GM12891 (cell line): Measurements from ENCODE around the gene FCAMR.

ENCODE experiments used
- PAX5 ChIP-seq: IDR thresholded peaks from 2 replicates; pipeline ENCODE4 v1.6.1; 2011; ENCODE audit warnings: low read length, moderate library complexity, mild to moderate bottlenecking; ENCODE audit not compliant: insufficient read depth, severe bottlenecking
- POLR2A ChIP-seq: IDR thresholded peaks from 2 replicates; pipeline ENCODE4 v1.6.1; 2011; ENCODE audit warnings: low read depth, low read length, control low read depth
- POLR2AphosphoS5 ChIP-seq: IDR thresholded peaks from 2 replicates; pipeline ENCODE4 v1.6.1; 2011; ENCODE audit warnings: low read depth, low read length, control low read depth
- POU2F2 ChIP-seq: IDR thresholded peaks from 2 replicates; pipeline ENCODE4 v1.6.1; 2011; ENCODE audit warnings: low read depth, mild to moderate bottlenecking, control low read depth, low read length, moderate library complexity
- SPI1 ChIP-seq: IDR thresholded peaks from 2 replicates; pipeline ENCODE4 v1.6.1; 2011; ENCODE audit warnings: low read depth, low read length, control low read depth
- TAF1 ChIP-seq: IDR thresholded peaks from 2 replicates; pipeline ENCODE4 v1.6.1; 2011; ENCODE audit warnings: low read depth, low read length, control low read depth

- TF ChIP-seq POLR2AphosphoS5 (no peak), POLR2A (no peak), POU2F2 (no peak), TAF1 (no peak), SPI1 (no peak), PAX5 (no peak)
These were observed 30.2 kb downstream of the FCAMR start for GRCh38 chr1:206939841-206940587.
